ENCODE data around the gene RDH8.

- TF ChIP-seq POLR2AphosphoS5 (IDR thresholded peaks at IDR 0.05; ENCODE audit: low read depth, low read length), result no peak
- TF ChIP-seq CTCF (IDR thresholded peaks at IDR 0.05), result no peak
- no peak for TF ChIP-seq SMC3 (IDR thresholded peaks at IDR 0.05; ENCODE audit: low read depth, low read length)
- TF ChIP-seq JUND (IDR thresholded peaks at IDR 0.05), result no peak
- TF ChIP-seq REST (IDR thresholded peaks at IDR 0.05; ENCODE audit: low read depth, low read length), result no peak
- TF ChIP-seq USF2 (IDR thresholded peaks at IDR 0.05; ENCODE audit: borderline replicate concordance, low read depth, low read length), result no peak
Observed at GRCh38 chr19:10003271-10003670, 10.0 kb upstream of the RDH8 start.

Data from SK-N-SH (cell line).